ENCODE measurements around the gene ST8SIA5.

The ST8SIA5 gene

DNA sequence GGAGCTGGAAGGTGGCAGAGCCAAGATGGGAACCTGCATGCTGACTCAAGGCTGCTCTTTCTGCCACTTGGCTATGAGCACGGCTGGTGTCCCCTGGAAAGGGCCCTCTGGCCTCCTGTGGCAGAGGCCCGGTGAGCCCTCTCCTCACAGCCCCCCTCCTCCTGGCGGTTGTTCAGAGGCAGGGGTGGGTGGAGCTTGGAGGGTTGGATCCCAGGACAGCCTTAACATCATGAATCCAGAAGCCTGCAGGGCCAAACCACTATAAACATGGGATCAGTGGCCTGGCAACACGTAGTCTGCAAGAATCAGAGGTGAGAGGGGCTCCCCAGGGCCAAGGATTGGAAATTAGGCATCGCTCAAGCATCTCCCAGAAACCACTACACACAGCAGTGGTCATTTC, 51.3 kb downstream of the ST8SIA5 start:
- no peak for DNase-seq

DNA sequence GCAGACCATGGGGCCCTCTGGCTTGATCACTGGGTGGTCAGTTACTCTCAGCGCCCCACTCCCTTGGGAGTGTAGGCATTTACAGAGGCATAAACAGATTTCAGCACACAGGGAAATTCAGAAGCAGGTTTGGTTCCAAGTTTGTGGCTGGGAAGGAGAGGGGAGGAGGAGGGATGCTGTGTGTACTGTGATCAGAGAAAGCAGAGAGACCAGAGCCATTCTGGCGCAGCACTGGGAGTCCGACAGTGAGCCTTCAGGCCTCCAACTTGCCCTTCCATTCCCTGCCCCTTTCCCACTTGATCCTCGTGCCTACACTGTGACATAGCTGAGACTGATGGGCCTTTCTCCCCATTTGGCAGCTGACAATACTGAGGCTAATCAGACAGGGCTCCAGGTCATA, 52.0 kb downstream of the ST8SIA5 start:
- no peak for DNase-seq

DNA sequence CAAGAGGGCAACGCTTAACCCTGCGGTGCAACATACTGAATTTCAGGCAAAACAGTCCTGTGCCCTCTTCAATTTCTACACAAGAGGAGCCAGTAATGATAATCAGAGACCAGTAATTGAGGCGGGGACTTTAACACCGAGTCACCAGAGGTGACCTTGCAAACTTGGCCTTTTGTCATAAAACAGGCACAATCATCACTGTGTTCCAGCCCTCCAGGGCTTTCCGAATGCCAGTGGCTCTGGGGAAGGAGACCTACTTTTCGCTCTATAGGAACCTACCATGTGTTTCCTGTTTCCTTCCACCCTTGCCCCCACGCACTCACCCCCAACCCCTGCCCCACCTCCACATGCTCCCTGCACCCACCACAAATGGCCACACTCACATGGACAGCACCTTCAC, 52.7 kb downstream of the ST8SIA5 start:
- no peak for DNase-seq

DNA sequence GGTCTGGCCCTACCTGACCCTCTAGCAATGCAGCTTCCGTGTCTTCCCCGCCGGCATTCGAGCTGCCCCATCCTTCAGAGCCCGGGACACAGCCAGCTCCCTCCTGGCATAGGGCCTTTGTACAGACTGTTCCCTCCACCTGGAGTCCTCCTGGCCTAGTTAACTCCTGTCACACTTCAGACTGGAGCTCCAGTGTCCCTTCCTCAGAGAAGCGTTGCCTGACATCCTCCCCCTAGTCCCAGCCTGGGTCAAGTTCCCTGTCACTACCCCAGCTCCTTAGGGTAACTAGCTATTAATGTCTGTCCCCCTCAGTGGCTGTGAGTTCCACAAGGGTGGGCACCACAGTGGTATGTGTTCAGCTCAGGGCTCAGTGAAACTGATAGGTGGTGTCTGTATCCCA, 54.4 kb downstream of the ST8SIA5 start:
- DNase-seq, result no peak

DNA sequence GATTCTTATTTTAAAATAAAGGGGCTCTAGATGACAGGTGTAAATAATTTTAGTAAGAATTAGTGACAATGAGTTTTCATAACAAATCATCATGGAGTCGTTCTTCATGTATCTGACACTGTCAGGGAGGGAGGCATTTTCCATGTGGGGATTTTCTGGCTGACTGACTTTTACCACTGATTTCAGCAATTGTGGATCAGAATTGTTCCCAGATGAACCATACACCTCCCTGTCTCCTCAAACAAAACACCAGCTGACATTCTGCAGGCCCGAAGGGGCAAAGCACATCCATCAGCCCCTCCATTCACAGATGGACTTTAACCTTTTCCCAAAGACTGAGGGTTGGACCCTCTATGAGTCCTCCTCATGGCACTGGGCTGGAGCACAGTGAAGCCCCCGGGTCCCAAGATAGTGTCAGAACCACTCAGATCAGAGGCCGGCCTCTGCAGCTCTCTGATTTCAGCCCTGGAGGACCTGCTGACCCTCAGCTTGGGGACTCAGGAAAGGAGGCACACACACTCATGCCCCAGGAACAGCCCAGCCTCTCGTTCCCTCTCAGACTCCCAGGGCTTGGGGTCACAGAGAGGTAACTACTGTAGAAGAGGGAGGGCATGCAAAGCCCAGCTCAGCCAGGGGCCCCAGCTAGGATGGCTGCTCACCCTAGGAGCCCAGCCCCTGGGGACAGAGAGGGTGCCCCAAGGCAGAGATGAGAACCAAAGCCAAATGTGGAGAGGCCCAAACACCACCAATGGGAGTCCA, 56.6 kb downstream of the ST8SIA5 start:
- DNase-seq, result no peak

DNA sequence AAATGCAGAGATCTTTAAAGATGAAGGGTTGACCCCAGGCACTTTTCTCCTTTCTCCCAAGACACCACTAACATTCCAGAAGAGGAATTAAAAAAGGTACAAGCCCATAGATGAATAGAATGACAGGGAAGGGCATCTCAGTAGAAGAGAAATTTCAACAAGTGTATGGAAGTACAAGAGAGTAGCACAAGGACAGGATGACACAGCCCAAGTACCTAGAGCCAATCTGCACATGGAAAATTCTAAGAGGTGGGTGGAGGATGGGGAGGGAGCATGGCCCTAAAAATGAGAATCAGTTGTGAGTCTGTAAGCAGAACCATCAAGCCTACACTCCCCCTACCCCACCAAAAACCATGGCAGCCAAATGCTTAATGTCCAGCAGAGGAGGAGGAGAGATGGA, 60.2 kb downstream of the ST8SIA5 start:
- DNase-seq, result no peak

DNA sequence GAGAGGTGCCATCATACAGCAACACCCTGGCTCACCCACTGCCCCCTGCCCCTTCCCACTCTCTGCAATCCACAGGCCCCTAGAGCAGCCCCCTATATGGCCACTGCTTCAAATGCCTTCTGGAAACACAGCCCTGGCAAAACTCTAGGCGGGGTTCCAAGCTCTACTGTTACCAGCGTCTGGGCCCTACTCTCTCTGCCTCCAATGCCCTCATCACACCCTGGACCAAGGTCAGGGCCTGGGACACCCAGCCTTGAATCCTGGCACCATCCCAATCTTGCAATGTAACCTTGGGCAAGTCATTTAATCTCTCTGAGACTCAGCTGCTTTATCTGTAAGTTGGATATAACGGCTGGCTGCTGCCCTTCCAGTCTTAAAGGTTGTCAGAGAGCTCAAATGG, 60.6 kb downstream of the ST8SIA5 start:
- no peak for DNase-seq

DNA sequence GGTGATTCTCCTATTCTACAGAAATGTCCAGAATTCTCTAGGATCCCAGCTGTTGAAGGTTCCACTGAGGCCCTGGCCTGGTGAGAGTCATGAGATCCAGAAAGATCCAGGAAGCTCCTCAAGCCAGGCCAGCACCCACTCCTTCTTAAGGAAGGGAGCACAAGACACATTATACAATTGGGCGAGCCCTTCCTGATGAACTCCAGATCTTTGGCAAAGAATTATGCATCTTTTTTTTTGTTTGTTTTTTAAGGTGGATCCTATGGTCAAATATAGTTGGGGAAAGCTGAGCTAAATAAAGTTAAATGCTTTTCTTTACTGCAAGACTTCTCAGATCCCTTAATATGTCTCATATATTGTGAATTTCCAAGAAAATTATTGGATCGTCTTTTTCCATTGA, 62.9 kb downstream of the ST8SIA5 start:
- DNase-seq, result no peak

DNA sequence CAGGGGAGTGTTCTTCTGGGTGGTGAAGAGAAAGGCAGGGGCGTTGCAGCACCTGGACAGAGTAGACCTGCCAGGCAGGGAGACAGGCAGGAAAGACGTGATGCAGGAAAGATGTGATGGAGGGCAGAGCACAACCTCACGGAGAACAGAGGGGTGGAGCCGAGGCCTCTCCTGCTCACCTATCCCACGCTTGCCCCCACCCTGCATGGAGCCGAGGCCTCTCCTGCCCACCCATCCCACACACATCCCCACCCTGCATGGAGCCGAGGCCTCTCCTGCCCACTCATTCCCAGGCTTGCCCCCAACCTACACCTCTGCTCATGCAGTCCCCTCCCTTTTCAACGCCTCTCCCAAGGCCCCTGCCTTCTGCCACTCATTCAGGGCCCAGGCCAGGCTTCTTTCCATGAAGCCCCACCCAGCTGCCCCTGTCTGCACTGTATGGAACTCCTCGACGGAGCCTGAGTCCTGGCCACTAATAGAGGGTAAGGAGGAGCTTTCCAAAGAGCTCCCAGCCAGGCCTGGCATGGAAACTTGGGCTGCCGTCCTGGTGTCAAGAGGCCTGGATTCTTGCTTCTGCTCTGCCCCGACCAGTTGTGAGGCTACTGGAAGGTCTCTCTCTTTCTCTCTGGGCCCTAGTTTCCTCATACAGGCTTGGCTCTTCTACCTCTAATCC, 67.9 kb downstream of the ST8SIA5 start:
- DNase-seq, result no peak

DNA sequence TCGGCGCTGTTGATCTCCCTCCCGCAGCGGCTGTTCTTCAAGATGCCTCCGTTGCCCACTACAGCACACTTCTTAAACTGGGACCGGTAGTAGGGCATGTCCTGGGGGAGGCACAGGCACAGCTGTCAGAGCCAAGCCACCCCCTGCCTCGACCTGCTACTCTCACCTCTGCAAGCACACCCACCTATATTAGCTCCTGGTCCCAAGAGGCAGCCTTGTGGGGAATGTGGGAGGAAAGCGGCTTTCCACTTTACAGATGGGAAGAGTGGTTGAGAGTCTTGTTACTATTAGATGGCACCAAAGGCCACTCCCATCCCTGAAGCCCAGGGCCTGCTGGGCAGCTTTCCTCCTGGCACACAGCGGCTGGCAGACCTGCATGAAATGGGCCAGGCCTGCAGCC, 70.7 kb downstream of the ST8SIA5 start:
- DNase-seq, result no peak

DNA sequence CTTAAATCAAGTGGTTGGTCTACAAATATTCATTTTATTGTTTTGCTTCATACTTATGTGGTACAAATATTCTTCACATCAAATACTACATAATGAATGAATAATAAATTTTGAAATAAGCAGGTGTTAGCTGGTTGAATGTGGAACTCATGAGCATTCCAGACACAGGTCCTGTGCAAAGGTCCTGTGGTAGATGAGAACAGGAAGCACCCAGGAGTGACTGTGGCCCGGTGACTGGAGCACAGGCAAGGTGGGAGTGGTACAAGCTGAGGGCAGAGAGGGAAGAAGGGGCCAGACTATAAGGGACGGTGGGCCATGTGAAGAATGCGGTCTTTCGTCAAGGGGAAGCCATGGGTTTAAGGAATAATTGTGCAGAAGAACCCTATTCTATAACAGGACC, 73.6 kb downstream of the ST8SIA5 start:
- no peak for DNase-seq

DNA sequence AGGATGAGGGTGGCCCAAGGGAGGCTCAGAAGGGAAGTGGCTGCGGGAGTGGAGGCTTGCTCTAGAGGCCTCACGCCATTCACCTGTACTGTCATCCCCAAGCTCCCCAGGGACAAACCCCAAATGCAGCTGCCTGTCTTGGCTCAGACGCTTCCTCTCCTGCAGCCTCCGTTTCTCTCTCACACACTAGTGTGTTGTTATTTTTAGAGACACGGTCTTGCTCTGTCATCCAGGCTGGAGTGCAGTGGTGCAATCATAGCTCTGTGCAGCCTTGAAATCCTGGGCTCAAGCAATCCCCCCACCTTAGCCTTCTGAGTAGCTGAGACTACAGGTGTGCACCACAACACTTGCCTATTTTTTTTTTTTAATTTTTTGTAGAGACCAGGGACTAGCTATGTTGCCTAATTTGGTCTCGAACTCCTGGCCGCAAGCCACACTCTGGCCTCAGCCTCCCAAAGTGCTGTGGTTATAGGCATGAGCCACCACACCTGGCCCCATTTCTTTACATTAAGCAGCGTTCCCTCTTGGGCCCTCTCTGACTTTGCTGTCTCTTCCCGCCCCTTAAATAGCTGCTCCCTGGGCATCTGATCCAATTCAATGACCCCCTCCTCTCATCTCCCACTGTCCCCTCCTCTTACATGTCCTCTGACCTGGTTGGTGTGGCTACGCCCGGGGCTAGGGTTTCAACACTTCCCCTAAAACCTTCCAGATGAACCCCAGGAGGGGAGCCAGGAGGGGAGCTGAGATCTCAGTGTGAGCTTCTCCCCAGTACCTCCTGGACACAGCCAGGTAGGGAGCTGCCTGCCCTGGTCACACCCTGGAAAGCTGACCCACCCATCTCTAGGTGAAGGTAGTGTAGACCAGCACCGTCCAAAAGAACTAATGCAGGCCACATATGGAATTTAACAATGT, 75.8 kb downstream of the ST8SIA5 start:
- no peak for DNase-seq

DNA sequence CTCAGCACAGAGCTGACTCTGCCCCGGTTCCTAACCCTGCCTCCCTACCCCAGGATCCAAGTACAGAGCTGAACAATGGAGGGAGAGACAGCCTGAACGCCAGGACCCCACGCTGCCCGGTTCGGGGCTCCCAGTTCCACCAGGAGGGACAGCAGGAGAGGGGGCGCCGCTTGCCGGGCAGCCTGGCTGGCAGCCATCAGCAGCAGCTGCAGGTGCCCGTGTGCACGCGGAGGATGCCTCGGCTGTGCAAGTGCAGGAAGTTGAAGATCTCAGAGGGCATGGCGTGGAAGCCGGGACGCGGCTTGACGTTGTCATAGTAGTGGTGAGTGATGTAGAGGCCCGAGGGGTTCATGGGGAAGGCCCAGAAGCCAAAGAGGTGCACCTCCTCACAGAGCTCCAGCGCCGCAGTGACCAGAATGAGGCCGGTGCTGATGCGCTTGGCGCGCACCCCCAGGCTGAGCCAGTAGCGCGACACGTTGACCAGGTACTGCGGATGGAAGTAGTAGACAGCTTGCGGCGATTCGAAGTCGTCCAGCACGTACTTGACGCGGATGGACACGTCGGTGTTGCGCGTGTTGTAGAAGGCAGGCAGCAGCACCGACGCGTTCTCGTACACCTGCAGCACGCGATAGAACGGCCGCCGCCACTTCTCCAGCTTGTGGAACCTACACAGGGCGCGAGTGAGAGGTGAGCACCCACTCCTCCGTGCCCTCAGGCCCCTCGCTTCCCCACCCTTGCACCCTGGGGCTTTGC, 76.8 kb downstream of the ST8SIA5 start:
- no peak for DNase-seq

DNA sequence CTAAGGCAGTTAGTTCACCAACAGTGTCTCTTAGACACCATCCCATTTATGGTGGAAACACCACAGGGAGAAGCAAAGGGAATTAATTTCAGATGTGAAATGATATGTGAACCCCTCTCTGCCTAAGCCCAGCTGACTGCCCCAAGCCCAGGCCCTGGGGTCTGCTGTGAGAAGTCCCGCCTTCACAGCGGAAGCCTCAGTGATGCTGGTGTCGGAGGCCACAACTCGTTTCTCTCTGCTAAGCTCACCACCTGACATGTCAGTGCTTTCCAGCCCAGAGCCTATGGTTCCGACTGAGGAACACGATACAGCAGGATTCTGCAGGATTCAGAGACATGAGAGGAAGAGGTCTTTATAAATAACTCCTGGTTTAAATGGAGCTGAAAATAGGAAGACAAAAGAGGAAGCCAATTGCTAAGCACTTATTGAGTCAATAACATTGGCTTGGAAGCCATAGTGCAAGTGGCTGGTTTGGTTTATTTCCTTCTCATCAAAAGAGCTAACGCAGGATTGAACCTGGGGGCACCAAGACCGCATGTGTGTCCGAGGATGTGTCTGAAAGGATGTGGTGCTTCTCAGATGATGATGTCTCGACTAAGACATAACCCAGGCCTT, 78.0 kb downstream of the ST8SIA5 start:
- DNase-seq, result no peak

DNA sequence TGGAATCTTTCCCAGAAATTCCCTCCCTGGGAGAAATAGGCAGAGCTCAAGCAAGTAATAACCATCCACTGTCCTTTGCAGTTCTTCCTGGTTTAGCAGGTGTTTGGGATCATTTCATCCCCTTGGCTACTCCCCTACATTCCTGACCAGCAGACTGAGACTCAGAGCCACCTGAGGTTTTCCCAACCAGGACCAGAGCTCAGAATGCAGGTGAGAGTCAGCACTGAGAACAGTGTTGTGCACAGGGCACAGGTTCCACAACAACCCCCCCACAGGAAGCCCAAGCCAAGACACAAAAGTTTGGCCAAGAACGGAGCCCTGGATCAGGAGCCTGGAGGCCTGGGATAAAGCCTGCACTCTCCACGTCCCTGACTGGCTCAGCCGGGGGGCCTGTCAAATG, 78.8 kb downstream of the ST8SIA5 start:
- DNase-seq, result no peak

DNA sequence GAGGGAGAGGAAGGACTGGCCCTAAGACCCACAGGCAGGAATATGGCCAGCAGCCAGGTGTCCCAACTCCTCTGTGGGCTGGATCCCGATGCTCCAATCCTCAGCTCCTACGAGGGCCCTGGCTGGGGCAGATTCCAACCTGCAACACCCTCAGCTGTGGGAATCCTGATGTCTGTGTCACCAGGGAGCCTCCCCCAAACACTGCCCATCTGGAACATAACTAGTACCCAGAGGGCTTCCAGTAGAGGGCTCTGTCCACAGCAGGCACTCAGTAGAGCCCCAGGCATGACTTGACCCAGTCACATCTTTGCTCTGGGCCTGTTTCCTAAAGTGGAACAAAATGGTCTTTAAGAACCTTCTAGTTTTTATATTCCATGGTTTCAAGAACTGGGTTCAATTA, 79.2 kb downstream of the ST8SIA5 start:
- DNase-seq, result no peak

DNA sequence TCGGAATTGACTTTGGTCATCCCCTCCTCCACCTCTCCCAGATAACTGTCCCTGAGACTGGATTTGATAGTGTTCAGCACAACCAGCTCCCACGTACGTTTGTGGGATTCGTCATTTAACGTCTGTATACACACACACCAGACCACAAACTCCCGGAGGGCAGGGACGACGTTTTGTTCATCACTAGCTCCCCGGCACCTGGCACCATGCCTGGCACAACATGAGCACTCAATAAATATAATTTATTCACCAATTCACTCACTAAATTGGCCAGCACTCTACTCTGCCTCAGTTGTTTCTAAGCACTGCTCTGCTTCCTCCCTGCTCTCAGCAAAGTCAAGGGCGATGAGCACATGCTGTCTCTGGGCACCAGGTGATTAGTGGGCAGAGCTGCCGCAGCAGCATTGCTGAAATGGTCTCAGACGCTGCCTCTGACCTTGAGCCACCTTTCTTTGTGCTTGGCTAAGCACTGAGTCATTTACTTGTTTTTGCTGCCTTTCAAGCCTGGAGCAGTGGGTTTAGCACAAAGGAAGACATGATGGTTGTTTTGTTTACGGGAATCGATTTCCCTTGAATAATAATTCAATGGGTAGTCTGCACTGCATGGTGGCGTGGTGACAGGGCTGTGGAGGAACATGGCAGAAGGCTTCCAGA, 80.5 kb downstream of the ST8SIA5 start:
- DNase-seq, result no peak

DNA sequence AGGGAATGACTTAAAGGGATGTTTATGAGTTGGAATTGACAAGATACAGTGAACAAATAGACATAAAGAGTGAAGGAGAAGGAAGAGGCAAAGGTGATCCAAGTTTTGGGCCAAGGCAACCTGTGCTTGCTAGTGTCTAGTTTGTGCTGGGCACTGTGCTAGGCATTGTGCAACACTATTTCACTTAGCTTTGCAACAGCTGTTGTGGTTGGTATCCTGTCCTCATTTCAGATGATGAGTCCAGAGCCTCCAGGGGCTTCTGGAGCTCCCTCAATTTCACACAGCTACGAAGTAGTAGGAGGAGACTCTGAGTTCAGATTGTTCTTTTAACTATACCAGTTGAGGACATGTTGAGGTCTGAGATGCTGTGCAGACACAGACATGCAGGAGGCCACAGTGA, 81.7 kb downstream of the ST8SIA5 start:
- no peak for DNase-seq

DNA sequence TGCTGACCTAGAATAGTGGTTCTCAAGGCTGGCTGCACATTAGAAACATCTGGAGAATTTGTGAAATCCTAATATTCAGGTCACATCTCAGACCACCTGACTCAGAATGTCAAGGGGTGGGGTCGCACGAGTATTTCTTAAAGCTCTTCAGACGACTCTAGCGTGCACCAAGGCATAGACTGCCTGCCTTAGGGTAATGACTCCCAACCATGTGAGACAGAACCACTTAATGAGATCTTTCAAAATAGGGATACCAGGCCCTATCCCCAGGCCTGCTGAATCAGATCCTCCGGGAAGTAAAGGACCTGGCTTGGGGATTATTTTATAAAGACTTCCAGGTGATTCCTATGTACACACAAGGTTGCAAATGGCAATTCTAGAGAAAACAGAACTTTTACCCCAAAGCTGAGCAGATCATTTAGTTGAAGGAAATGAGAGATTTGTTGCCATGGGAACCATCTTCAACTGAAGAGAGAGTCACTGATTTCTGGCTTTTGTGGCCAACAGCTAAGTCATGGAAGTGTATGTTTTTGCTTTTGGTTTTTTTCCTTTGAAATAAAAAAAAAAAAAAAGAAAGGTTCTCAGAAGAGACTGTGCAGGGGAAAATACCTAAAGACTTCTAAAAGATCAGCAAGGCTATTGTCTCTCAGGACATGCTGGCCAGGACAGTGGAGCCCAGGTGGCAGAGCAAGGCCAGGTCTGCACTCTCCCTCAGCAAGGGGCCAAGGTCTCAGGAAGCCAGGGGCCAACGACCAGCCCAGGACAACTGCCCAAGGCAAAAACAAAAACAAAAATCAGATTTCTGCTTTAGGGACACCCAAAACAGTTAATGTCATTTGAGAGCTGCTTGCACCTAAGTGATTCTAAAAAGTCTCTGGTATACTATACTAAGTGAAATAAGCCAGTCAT, 84.5 kb downstream of the ST8SIA5 start:
- DNase-seq, result no peak

DNA sequence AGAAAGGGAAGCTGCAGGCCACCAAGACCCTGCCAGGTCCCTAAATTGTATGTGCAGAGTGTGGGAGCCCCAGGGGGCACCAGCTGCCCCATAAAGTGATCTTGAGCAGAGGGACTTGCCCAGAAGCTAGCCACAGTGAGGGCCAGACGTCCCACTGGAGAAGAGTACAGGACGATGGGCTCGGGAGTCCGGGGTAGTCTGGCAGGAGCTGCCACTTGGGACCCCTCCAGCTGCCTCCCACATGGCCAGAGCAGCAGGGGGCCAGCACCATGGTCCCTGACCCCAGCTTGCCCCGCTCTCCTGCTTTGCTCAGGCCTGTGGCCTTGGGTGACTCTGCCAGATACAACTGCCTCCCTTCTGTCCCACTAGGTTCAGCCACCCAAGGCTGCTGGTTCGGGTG, 88.2 kb downstream of the ST8SIA5 start:
- no peak for DNase-seq

DNA sequence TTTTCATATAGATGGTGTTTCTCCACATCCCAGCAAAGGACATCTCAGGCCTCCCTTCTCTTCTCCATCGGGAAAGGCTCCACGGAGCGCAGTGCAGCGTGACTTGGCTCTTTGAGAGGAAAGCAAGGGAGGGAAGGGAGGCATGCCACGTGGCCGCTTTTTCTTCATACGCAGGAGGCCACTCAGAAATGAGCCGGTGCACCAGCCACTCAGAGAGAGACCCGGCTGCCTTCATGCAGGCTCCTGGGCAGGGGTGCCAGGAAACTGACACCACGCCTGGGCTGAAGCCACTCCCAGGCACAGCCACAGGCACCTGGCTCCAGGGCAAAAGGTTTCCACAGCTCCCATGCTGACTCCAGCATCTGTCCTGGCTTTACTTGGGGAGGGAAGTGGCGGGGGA, 88.7 kb downstream of the ST8SIA5 start:
- no peak for DNase-seq
